GM12878 (cell line): Measurements from ENCODE around the gene PTPRM. TPM values are rescaled to one million over a fixed set of nuclear protein-coding genes. Genes with fewer than 3 reads are reported as not detected.

Experiments used
- ATAC-seq: fragments of 200-7000 bp; cut with Tn5 transposase; 3 replicates; pipeline ENCODE4 v1.9.1; 2020; ENCODE audit warnings: mild to moderate bottlenecking, moderate library complexity
- BruUV-seq: library from RNA; stranded (reverse); fragments of 400-500 nt; replicated peaks from 2 replicates; lab custom pipeline; 2021; lab: Mats Ljungman, UMichigan
- CTCF ChIA-PET: fragments of 300-600 bp; sonication (Branson Sonifier 250); formaldehyde crosslinking; extraction: SDS; loops from one replicate; lab custom pipeline; 2021; ENCODE audit warnings: inconsistent platforms; lab: Yijun Ruan, JAX
- POLR2A ChIA-PET: fragments of 350-600 bp; formaldehyde crosslinking; extraction: SDS; loops from one replicate; lab custom pipeline; 2021; ENCODE audit warnings: inconsistent platforms; lab: Charles Lee
- RAD21 ChIA-PET: fragments of 300-600 bp; sonication (Branson Sonifier 250); formaldehyde crosslinking; loops from one replicate; lab custom pipeline; 2023; ENCODE audit warnings: antibody characterized with exemption; ENCODE audit not compliant: unreplicated experiment; lab: Charles Lee
- SMC1A ChIA-PET: fragments of 300-600 bp; sonication (Branson Sonifier 250); formaldehyde crosslinking; loops from one replicate; lab custom pipeline; 2023; ENCODE audit not compliant: unreplicated experiment, uncharacterized antibody; lab: Charles Lee
- DNase-seq: peaks from one replicate; pipeline ENCODE4 v3.0.0-alpha.2; 2011; ENCODE audit warnings: low read depth, low spot score
- FAIRE-seq: peaks from 3 replicates; lab custom pipeline; 2011; peaks lifted over from hg19 to GRCh38; lab: Jason Lieb, UNC
- H2AFZ ChIP-seq: 2 replicates; pipeline ENCODE4 v1.6.0; 2011; ENCODE audit warnings: low read depth, low read length, control low read depth; ENCODE audit not compliant: control insufficient read depth
- H3K27ac ChIP-seq: 2 replicates; pipeline ENCODE4 v1.5.1; 2011; ENCODE audit warnings: control low read depth; ENCODE audit not compliant: control insufficient read depth, insufficient read depth
- H3K27me3 ChIP-seq, 2 experiments: replicated peaks in 1 of 2; 2 replicates each; pipeline versions ENCODE4 v1.6.0 to v1.6.1; 2011; ENCODE audit warnings: low read length in 1 of 2; ENCODE audit not compliant: control insufficient read depth in 2 of 2, insufficient read depth in 2 of 2
- H3K36me3 ChIP-seq, 2 experiments: 2 replicates each; pipeline ENCODE4 v1.5.1; 2011; ENCODE audit warnings: low read length in 1 of 2; ENCODE audit not compliant: control insufficient read depth in 2 of 2, insufficient read depth in 2 of 2
- H3K4me1 ChIP-seq: 2 replicates; pipeline ENCODE4 v1.6.1; 2011; ENCODE audit warnings: mild to moderate bottlenecking, low read length, moderate library complexity, mixed read lengths; ENCODE audit not compliant: control insufficient read depth, insufficient read depth
- H3K4me2 ChIP-seq: 2 replicates; pipeline ENCODE4 v1.6.0; 2011; ENCODE audit warnings: control low read depth; ENCODE audit not compliant: control insufficient read depth, insufficient read depth
- H3K4me3 ChIP-seq: fragments of 200-600 bp; sonication (generic); 2 replicates; pipeline ENCODE4 v1.5.1; 2016
- H3K79me2 ChIP-seq: 2 replicates; pipeline ENCODE4 v1.6.0; 2011; ENCODE audit warnings: low read length; ENCODE audit not compliant: control insufficient read depth, insufficient read depth
- H3K9ac ChIP-seq: 2 replicates; pipeline ENCODE4 v1.8.0; 2011; ENCODE audit warnings: low read length, control low read depth, mixed read lengths; ENCODE audit not compliant: control insufficient read depth, insufficient read depth
- H3K9me3 ChIP-seq: replicated peaks from 3 replicates; pipeline ENCODE4 v1.5.1; 2011; ENCODE audit warnings: mild to moderate bottlenecking, low read length; ENCODE audit not compliant: control insufficient read depth, insufficient read depth
- H4K20me1 ChIP-seq: 2 replicates; pipeline ENCODE4 v1.6.0; 2011; ENCODE audit not compliant: control insufficient read depth, insufficient read depth
- ASH2L ChIP-seq: fragments of 300-600, 200-600 bp; sonication (generic); IDR thresholded peaks from 2 replicates; pipeline ENCODE4 v1.6.1; 2017; ENCODE audit warnings: low read depth, mild to moderate bottlenecking, borderline replicate concordance
- ATF7 ChIP-seq: fragments of 450-650 bp; IDR thresholded peaks from 2 replicates; pipeline ENCODE4 v1.6.1; 2016; ENCODE audit warnings: low read depth, mild to moderate bottlenecking
- BCLAF1 ChIP-seq: fragments of 450-650 bp; IDR thresholded peaks from 2 replicates; pipeline ENCODE4 v1.6.1; 2017; ENCODE audit warnings: antibody characterized with exemption, mild to moderate bottlenecking, moderate library complexity
- CHD2 ChIP-seq: IDR thresholded peaks from 2 replicates; pipeline ENCODE4 v1.6.1; 2011; ENCODE audit warnings: low read depth, low read length, improper control_type of control experiment, borderline replicate concordance
- CREM ChIP-seq: IDR thresholded peaks from 2 replicates; pipeline ENCODE4 v1.6.1; 2014; ENCODE audit warnings: antibody characterized with exemption, low read depth
- ESRRA ChIP-seq: IDR thresholded peaks from 2 replicates; pipeline ENCODE4 v1.6.1; 2012; ENCODE audit warnings: mild to moderate bottlenecking, low read length, improper control_type of control experiment
- HSF1 ChIP-seq: fragments of 150-350 bp; IDR thresholded peaks from 2 replicates; pipeline ENCODE4 v1.6.1; 2014; ENCODE audit warnings: mild to moderate bottlenecking, low read depth, low read length
- LARP7 ChIP-seq: fragments of 450-650 bp; IDR thresholded peaks from 2 replicates; pipeline ENCODE4 v1.6.1; 2017; ENCODE audit warnings: mild to moderate bottlenecking
- MAX ChIP-seq: IDR thresholded peaks from 2 replicates; pipeline ENCODE4 v1.6.1; 2012; ENCODE audit warnings: low read depth, low read length, improper control_type of control experiment
- MEF2B ChIP-seq: fragments of 450-650 bp; IDR thresholded peaks from 2 replicates; pipeline ENCODE4 v1.6.1; 2018; ENCODE audit warnings: mild to moderate bottlenecking, moderate library complexity; ENCODE audit not compliant: partially characterized antibody, poor library complexity, severe bottlenecking
- MTA2 ChIP-seq: fragments of 450-650 bp; IDR thresholded peaks from 2 replicates; pipeline ENCODE4 v1.6.1; 2016; ENCODE audit warnings: low read depth, mild to moderate bottlenecking, moderate library complexity
- MYC ChIP-seq: IDR thresholded peaks from 2 replicates; pipeline ENCODE4 v1.6.1; 2011; ENCODE audit warnings: mild to moderate bottlenecking, low read length, moderate library complexity, inconsistent platforms; ENCODE audit not compliant: insufficient read depth, insufficient replicate concordance, insufficient read length, severe bottlenecking
- RB1 ChIP-seq: fragments of 450-650 bp; formaldehyde crosslinking; IDR thresholded peaks from 2 replicates; pipeline ENCODE4 v1.6.1; 2017; ENCODE audit warnings: mild to moderate bottlenecking, borderline replicate concordance
- SIX5 ChIP-seq: IDR thresholded peaks from 2 replicates; pipeline ENCODE4 v1.6.1; 2011; ENCODE audit warnings: mild to moderate bottlenecking, low read depth, low read length, moderate library complexity; ENCODE audit not compliant: severe bottlenecking
- SPI1 ChIP-seq: IDR thresholded peaks from 2 replicates; pipeline ENCODE4 v1.6.1; 2011; ENCODE audit warnings: low read depth, mild to moderate bottlenecking, low read length, moderate library complexity, borderline replicate concordance; ENCODE audit not compliant: insufficient read depth
- YY1 ChIP-seq: IDR thresholded peaks from 2 replicates; pipeline ENCODE4 v1.6.1; 2011; ENCODE audit warnings: low read depth, mild to moderate bottlenecking, low read length
- ZNF24 ChIP-seq: fragments of 450-650 bp; IDR thresholded peaks from 2 replicates; pipeline ENCODE4 v1.6.1; 2017; ENCODE audit warnings: antibody characterized with exemption, mild to moderate bottlenecking
- ZZZ3 ChIP-seq: IDR thresholded peaks from 2 replicates; pipeline ENCODE4 v1.6.1; 2011; ENCODE audit warnings: low read depth; ENCODE audit not compliant: control insufficient read depth, insufficient read length
- WGBS: methylation state at CpG from one replicate; pipeline ENCODE4 v1.1.6; 2016; ENCODE audit warnings: low lambda C conversion rate; ENCODE audit not compliant: insufficient replicate concordance, insufficient coverage; ENCODE audit errors: missing lambda C conversion rate; 5-methylcytosine and 5-hydroxymethylcytosine counted together
- in situ Hi-C: fragments of 300-500 bp; cut with MboI; formaldehyde crosslinking; loops from 9 replicates; pipeline ENCODE4 v1.14.3; 2018; ENCODE audit warnings: mixed read lengths
- intact Hi-C: fragments of 100-400 bp; cut with micrococcal nuclease; formaldehyde crosslinking; loops from one replicate; pipeline ENCODE4 v1.14.2; 2022; ENCODE audit not compliant: unreplicated experiment
- polyA plus RNA-seq, 11 experiments: library from polyadenylated mRNA; depleted of rRNA in 4 of 11; unstranded in 6 of 11; stranded (reverse) in 5 of 11; fragments of >200 nt; fragmentation: Nextera tagmentation in 4 of 11; fragmentation: Illumina TruSeq in 1 of 11; extraction: Ambion mirVana in 4 of 11; extraction: Trizol in 1 of 11; gene quantifications; 1 replicate in 1 of 11; 2 replicates in 10 of 11; pipeline versions ENCODE4 v1.2.1 to v1.2.3, GENCODE V29; 2011 to 2016; ENCODE audit warnings: inconsistent platforms in 2 of 11, missing spikeins in 2 of 11, low read depth in 1 of 11
- total RNA-seq, 4 experiments: library from RNA; depleted of rRNA in 3 of 4; stranded (reverse); fragments of >200 nt in 3 of 4; fragmentation: Illumina TruSeq in 1 of 4; extraction: Trizol in 1 of 4; gene quantifications; 2 replicates each; pipeline versions ENCODE4 v1.2.1 to v1.2.3, GENCODE V29; 2013 to 2021

Gene PTPRM
- total and polyA plus RNA-seq, 10 of the 15 experiments (the other 5 are each of a cell fraction or from before 2014, with no cell fraction given) = 0.07 to 22.6 (median 0.60) TPM

GRCh38 chr18:7682321-7682720, 115.2 kb downstream of the PTPRM start (continued):
- no peak for TF ChIP-seq MTA2

GRCh38 chr18:7683753-7684152, 116.6 kb downstream of the PTPRM start:
- RAD21 ChIA-PET = no interaction called here
- in situ Hi-C loops = no loop called here
- Histone ChIP-seq H3K27ac (no peak overlapping the region), H3K9ac (no peak overlapping the region), H2AFZ (no peak overlapping the region), H3K79me2 (no peaks in the 10 kb centered on the region), H3K36me3 (no peaks in the 10 kb centered on the region), H3K27me3 (no peaks in the 10 kb centered on the region), H4K20me1 (no peaks in the 10 kb centered on the region), H3K4me1 (no peaks in the 10 kb centered on the region), H3K4me2 (no peak overlapping the region), H3K9me3 (no peaks in the 10 kb centered on the region), H3K4me3 (no peak overlapping the region)
- BruUV-seq = no TSS peak
- FAIRE-seq = no peak
- WGBS = 18% methylated on average over 3 of the region's 3 CpGs
- POLR2A ChIA-PET = no interaction called here
- DNase-seq = no peak
- ATAC-seq = no peak
- SMC1A ChIA-PET = no interaction called here
- intact Hi-C loops = no loop called here
- CTCF ChIA-PET = no interaction called here
- no peak for TF ChIP-seq LARP7
- no peak for TF ChIP-seq CREM
- no peak for TF ChIP-seq CHD2
- TF ChIP-seq HSF1 = no peak
- TF ChIP-seq YY1 = no peak
- no peak for TF ChIP-seq MAX
- no peak for TF ChIP-seq ZZZ3
- TF ChIP-seq SPI1 = no peak
- TF ChIP-seq ZNF24 = no peak
- TF ChIP-seq MEF2B = no peak
- TF ChIP-seq ESRRA = no peak
- TF ChIP-seq ATF7 = no peak
- TF ChIP-seq SIX5 = no peak
- TF ChIP-seq RB1 = no peak
- TF ChIP-seq MYC = no peak
- TF ChIP-seq ASH2L = no peak
- no peak for TF ChIP-seq BCLAF1
